Loucy (cell line): Measurements from ENCODE around the gene VEPH1.

ENCODE experiments used
- CTCF ChIP-seq: fragments of 200-600 bp; sonication (generic); conservative IDR thresholded peaks from 2 replicates; pipeline ENCODE4 v1.5.1; 2014; ENCODE audit warnings: mild to moderate bottlenecking, antibody characterized with exemption, low read length
- EZH2phosphoT487 ChIP-seq: fragments of 200-600 bp; IDR thresholded peaks from 2 replicates; pipeline ENCODE4 v1.6.1; 2018; ENCODE audit warnings: antibody characterized with exemption, mild to moderate bottlenecking, moderate library complexity, borderline replicate concordance

- TF ChIP-seq CTCF (peak; percentile 48), EZH2phosphoT487 (no peak)
Observed at GRCh38 chr3:157351981-157352380, 151.2 kb downstream of the VEPH1 start.
